LoVo (cell line): ENCODE results near the gene TJP3.
A peak's percentile ranks its signal among the peaks of the same experiment; 100 is the strongest.

Experiments used
- DNase-seq: peaks from one replicate; pipeline ENCODE4 v3.0.0-alpha.2; 2016; ENCODE audit warnings: low spot score

Gene TJP3

DNA sequence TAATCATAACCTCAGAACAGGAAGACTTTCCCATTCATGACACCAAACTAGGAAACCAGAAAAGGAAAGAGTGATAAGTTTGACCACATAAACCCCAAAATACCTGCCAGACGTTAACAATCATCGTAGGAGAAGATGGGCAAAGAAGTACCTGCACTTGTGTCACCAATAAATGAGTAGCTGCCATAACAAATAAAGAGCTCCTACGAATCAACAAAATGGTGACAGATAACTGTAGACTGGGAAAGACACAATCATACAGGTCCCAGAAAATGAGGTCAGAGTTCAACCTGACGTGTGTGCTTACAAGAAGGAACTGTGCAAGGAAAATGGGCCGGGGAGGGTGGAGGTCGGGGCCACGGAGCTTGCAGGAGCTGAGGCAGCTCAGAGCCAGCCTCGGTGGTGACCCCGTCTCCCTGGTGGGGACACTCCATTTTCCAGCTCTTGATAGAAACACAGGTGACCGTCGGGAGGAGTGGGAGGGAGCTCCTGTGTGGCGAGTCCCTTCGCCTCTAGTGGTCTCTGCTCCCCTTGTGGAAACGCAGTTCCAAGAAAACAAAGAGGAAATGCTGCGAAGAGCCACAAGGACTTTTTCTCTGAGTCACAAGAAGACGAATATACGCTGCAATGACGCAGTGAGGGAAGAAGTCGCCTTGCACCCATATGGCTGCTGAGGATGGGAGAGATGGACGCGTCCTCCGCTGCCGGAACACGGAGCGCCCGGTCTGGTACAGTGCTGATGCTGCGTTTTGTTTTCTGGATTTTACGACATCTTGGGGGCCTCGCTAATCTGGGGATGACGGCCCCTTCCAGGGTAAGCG, 17.4 kb upstream of the TJP3 start:
- DNase-seq = no peak

DNA sequence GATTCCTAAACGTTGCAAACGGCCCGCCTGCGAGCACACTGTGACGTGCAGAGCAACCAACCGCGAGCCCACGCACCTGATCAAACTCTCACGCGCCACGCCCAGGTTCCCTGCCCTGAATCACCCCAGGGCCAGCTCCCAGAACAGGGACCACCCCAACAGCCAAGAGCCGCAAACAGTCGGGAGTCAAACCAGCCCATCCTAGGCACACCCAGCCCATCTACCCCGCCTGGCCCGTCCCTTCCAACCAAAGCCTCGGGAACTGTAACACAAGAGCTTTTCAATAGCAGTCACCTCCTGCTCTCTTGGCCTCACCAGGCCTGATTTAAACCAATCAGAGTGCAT, 16.8 kb upstream of the TJP3 start:
- no peak for DNase-seq

DNA sequence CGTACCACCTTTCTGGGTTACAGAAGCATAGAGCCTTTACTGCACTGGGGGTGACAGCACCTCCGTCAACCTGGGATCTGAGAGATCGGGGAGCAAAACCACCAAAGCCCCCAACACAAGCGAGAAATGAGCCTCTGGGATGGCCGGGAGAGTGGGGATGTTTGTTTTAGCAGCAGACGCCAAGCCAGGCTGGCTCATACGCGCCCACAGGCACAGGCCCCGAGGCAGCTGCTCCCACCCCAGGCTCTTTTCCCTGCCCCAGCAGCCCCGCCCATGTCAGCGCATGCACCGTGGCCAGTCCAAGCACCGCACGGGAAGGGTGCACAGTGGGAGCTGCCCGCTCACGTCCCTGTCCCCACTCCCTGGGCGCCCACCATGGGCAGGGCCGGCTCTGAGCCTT, 16.5 kb upstream of the TJP3 start:
- no peak for DNase-seq

DNA sequence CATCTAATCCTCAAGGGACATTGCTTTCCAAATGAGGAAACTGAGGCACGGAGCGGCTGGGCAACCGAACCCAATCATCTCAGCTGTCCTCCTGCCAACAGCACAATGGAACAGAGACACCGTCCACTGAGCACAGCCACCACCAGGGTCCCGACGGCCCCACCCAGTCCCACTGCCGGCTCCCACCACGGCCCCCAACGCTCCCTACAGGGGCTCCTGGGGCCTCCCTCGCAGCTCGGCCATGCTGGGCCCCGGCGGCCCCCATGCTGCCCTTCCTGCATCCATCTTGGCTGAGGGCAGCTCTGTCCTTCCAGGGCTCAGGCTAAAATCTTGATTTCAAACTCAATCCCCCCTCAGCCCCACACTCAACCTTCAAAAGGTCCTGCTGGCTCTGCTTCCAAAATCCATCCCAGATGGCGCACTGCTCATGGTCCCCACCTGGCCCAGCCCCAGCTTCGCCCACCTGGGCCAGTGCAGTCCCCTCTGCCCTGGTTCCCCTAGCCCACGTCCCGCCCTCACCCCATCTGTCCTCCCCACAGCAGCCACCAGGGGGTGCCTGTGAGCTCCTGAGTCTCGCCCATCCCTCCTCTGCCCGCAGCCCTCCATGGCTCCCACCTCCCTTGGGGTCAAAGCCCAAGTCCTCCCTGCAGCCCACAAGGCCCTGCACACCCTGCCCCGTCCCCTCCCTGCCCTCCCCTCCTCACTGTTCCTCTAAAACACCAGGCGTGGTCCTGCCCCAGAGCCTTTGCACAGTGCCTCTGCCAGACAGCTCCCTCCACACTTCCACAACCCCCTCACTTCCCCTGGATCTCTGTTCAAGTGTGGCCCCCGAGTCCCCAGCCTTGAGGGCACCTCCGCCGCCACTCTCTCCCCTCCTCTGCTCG, 15.8 kb upstream of the TJP3 start:
- DNase-seq = no peak

DNA sequence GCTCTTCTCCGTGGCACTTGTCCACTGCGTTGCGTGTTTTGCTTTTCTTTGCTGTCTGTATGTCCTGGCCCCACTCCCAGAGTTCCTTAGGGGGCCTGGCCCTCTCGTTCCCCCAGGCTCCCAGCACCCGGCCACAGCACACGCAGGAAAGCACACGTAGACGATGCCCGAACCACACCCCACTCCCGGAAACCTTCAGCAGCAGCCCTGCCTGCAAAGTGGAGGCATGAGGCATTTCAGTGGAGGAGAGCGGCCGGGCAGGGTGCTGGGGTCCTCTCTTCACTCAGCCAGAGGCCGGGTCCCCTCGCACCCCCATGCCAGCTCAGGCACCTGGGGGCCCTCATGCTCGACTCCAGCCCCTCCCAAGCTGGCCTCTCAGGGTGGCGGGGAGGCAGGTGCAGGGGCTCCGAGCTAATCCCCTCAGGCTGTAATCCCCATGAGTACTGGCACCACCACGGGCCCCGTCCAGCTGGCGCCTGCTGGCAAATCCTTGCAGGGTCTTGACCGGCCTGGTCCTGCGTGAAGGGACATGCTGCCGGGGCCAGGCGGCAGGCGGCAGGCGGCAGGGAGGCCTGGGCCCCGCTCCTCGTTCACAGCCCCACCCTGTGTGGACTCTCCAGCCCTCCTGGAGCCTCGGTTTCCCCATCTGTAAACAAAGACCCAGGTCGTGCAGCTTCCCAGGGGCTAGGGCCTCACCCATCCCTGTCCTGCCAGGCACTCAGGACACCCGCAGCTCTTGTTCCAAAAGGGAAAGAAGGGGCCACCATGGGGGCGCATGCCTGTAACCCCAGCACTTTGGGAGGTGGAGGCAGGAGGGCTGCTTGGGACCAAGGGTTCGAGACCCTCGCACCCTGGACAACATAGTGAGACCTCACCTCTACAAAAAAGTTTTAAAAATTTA, 14.9 kb upstream of the TJP3 start:
- DNase-seq = no peak

DNA sequence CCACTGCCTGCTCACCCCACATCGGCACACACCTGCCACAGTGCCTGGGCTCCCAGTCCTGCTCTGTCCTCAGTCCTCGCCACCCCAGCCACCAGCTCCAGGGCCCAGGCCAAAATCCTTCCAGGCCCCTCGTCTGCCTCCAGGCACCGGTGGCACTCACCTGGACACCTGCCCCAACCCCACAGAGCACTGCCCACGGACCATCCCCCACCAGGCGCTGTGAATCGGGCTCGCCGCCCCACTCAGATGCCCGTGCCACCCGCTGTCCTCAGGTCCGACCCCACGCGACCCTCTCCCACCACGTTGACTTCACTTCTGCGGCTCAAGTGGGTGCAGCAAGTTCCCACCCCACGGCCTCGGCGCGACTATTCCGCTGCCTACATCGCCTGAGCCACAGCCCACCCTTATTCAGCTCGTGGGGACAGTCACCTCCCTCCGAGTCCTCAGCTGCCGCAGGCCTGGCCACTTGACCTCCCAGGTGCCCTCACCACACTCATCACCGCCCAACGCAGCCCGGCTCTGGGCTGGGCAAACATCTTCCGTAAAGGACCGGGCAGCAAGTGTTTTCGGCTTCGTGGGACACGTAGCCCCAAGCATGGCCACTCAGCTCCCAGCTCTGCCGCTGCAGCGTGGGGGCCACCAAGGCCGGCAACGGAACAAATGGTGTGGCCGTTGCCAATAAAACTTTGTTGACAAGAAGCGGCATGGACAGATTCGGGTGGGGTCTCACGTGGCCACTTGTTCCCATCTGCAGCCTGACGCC, 13.6 kb upstream of the TJP3 start:
- DNase-seq = no peak

DNA sequence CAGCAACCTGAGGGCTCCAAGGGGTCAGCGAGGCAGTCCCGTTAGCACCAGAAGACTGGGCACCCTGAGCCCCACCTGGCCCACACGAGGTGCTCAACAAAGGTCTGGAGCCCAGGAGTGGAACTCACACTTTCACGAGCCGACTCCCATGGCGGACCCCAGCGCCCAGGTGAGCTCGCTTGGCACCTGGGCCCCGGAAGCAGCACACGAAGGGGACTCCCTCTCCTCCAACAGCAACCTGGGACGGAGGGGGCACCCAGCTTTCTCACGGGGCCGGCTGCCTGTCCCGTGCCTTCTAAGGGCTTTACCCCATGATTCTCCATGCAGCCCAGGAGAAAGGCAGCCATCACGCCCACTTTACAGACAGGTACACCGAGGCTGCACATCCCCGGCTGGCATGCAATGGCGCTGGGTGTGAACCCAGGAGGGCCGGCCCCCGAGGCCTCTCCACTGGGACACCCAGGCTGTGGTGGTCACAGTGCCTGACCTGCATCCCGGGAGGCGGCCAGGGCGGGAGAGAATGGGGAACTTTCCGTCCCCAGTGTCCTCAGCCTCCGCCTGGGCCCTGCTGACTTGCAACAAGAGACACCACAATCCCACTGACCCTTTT, 13.0 kb upstream of the TJP3 start:
- DNase-seq = no peak

DNA sequence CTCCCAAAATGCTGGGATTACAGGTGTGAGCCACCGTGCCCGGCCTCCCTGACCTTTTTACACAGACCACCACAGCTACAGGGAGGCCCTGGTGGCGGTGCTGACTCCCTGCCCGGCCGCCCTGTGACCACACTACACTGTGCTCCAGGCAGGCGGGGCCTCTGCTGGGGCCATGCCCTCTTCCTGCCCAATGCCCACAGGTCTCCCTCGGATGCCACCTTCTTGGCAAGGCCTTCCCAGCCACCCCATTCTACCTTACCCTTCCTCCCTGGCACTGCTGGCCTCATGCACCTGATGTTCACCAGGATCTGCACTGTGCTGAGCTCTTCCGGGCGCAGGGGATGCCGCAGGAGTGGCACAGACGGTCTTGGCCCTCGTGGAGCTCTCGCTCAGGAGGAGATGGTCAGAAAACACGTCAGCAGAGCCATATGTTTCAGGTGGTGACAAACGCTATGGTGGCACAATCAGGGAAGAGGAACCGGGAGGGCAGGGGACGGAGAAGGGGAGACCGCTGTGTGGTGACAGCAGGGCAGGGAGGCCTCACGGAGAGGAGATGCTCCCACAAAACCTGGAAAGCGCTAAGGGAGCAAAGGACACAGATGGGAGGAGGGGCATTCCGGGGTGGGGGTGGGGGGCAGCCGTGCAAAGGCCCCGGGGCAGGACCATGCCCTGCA, 12.1 kb upstream of the TJP3 start:
- DNase-seq = no peak

DNA sequence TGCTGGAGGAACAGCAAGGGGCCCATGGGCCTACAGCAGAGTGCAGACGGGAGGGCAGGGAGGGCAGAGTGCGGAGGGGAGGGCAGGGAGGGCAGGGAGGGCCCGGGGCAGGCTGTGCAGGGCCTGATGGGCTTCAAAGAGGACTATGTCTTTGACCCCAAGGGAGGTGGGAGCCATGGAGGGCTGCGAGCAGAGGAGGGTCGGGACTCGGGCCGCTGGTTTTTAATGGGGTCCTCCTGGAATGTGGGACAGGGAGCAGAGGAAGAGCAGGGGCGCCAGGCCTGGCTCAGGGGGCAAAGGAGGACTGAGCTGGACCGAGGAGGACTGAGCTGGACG, 11.6 kb upstream of the TJP3 start:
- DNase-seq = no peak

DNA sequence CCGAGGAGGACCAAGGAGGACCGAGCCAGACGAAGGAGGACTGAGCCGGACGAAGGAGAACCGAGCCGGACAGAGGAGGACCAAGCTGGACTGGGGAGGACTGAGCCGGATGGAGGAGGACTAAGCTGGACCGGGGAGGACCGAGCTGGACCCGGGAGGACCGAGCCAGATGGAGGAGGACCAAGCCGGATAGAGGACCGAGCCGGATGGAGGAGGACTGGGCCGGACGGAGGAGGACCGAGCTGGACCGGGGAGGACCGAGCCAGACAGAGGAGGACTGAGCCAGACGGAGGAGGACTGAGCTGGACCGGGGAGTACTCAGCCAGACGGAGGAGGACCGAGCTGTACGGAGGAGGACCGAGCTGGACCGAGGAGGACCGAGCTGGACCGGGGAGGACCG, 11.1 kb upstream of the TJP3 start:
- DNase-seq = no peak

DNA sequence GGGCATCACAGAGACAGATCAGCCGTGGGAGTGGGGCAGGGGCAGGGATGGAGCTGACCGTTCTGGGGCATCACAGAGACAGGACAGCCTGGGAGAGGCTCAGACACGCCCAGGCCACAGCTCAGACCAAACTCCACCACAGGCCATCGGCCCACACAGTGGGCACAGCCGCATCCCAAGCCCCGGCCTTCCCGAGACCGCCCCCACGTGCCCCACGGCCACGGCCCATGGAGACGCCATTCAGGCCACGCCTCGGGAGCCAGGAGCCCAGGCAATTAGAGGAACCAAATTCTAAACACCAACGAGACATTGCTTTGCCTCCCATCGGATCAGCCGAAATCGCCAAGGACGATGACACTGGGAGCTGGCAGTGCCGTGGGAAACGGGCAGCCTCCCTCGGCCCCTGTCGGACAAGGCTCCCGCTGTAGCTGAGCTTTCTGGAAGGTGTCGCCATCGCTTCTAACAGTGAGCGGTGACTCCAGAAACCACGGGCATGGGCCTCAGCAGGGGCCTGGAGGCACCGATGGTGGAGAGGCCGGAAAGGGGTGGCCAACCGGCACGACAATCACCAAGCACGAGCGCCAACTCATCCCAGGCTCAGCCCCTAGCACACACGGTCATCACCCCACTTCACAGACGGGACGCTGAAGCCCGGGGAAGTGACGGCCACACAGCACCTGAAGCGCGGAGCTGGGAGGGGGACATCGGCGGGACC, 10.4 kb upstream of the TJP3 start:
- DNase-seq = no peak

DNA sequence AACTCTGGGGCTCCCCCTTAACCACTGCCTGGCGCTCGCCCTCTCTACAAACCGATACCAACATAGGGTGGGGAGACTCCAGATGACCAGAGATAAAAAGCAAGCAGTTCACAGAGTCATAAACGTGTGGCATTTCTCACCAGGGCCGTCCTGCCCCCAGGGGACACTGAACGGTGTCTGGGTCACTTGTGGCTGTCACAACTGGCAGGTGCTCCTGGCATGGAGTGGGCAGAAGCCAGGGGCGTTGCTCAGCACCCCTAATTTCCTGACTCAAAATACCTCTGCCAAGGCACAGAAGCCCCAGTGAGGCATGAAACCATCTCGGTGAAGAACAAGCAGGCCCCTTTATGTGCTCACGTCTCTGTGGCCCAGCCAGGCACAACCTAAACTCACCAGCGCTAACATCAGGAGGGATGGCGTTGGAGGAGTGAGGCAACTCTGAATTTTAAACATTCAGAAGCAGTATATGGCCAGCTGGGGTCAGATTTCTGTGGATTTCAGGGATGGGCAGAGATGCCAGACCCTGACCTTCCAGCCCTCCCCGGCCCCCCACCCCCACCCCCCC, 9.7 kb upstream of the TJP3 start:
- DNase-seq = no peak

DNA sequence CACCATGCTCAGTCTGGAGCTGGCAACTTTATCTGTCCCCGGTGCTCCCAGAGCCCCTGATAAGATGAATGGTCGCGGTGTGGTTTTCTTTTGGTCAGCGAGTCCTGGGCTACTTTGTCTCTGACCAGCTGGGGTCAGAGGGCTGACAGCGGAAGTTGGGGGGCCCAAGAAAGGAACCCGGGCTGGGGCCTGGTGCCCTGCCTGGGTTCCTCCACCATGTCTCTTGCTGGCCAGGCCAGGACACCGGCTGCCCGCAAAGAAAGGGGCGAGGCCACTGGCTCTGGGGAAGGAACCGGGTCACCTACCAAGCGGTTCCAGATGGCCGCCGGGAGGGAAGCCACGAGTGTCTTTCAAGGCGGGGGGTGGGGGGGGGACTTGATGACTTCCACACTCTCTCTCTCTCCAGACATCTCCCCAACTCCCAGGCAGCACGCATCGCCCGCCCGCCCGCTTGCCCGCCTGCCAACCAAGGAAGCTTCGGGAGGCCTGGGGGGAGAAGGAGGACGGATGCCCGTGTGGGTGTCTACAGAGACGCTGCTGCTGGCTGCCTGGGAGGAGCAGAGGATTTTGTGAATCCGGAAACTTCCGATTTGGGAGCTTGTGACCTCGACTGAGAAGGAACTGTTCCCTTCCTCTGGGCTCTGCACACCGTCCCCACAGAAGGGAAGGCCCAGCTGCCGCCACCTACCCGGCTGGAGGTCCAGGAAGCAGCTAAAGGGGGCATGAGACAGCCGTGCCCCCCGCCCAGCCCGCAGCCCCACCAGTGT, 9.0 kb upstream of the TJP3 start:
- no peak for DNase-seq

DNA sequence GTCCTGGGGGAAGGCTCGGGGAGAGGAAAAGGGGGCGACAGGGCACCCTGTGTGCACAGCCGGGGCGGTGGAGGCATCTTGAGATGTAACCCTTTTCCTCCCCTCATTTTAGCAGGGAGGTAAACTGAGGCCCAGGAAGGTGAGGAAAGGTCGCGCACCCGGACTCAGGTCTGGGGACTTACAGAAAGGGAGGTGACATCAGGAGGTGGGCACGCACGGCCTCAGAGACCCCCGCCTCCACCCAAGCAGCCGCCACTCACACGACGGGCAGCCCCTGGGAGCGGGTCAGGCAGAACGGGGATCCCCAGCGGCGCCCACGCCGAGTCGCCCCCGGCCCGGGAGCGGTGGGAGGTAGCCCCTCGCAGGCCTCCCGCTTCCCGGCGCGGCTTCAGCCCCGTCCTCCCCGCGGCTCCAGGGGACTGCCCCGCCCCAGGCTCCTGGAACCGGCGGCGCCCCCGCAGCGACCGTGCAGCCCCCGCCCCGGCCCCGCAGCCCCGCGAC, 8.4 kb upstream of the TJP3 start:
- no peak for DNase-seq

DNA sequence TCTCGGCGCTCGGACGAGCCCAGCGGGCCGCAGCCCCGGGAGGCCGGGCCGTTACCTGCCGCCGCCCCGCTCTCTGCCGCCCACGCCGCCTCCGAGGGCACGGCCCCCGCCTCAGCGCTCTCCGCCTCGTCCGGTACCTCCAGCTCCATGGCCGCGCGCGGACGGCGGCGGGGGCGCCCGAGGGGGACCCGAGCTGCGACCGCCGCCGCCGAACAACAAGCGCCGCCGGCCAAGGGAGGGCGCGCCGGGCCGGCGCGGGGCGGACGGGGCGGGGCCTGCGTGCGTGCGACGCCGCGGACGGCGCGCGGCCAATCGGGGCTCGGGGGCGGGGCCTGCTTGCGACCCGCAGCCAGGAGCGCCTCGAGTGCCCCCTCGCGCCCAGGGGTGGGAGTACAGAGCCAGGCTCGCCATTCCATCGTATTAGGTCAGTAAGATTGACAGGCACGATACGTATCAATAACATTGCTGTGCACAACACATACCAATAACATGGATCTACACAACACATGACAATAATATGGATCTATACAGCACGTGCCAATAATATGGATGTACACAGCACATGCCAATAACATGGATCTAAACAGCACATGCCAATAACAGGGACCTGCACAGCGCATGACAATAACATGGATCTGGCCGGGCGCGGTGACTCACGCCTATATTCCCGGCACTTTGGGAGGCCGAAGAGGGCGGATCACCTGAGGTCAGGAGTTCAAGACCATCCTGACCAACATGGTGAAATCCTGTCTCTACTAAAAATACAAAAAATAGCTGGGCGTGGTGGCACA, 7.7 kb upstream of the TJP3 start, which contains the start of gene PIP5K1C:
PIP5K1C (minus strand) TSS at position 227 of the 791 bp plus-strand sequence; CDS start at position 149, 78 bp downstream.
- peak; percentile 92 for DNase-seq

DNA sequence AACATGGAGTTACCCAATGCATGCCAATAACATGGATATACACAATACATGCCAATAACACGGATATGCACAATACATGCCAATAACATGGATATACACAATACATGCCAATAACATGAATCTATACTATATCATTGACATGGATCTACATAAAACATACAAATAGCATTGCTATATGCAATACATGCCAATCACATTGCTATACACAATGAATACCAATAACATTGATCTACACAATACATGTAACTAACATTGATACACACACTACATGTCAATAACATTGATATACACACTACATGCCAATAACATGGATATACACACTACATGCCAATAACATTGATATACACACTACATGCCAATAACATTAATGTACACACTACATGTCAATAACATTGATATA, 7.0 kb upstream of the TJP3 start:
- no peak for DNase-seq

DNA sequence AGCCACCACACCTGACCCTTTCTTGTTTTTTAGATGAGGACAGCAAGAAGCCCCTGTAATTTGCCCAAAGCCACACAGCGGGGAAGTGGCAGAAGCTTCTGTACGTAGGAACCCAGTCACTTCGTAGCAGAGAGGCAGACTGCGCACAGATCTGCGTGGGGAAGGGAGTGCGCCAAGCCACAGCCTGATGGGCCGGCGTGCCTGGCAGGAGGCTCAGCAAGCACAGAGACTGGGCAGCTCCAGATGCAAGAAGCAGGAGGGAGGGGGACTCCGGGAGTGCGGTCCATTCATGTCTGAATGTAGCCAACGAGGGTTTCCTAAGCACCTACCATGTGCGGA, 347 bp upstream of the TJP3 start:
- no peak for DNase-seq

DNA sequence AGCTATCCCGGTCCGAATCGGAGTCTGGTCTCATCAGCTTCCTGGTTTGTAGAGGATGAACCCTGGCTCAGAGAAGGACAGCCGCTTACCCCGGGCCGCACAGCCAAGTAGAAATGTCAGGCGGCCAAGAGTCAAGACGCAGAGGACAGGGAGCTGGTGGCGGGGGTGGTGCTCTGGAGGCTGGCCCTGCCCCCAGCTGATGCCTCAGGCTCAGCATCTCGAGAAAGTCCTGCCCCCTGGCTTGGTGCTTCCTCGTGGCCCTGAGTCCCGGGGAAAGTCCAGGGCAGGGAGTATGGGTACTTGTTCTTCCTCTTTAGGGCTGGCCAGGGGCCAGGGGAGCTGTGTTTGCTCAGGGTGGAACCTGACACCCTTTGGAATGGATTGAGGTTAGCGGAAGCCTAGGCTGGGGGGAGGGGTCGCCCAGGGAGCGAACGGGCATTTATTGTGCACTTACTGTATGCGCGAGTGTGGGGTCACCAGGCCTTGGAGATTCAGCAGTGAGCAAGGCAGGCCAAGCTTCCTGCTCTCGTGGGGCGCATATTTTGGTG, 2.2 kb downstream of the TJP3 start:
- peak; percentile 91 for DNase-seq
